Aorta (tissue), 5 donors: Measurements from ENCODE around the gene PTPRN2. TPM values are rescaled to one million over a fixed set of nuclear protein-coding genes. Genes with fewer than 3 reads are reported as not detected.

ENCODE experiments used
- ATAC-seq: fragments of 200-7000 bp; cut with Tn5 transposase; one replicate; pipeline ENCODE4 v1.9.1; 2022; ENCODE audit warnings: moderate library complexity; ENCODE audit not compliant: low FRiP score
- DNase-seq, 2 donors: peaks; one replicate each; pipeline ENCODE4 v3.0.0-alpha.2; 2020
- H3K27ac ChIP-seq, 2 donors: one replicate each; pipeline ENCODE4 v1.5.1; 2013; ENCODE audit warnings: low read length in 2 of 2, mild to moderate bottlenecking in 2 of 2, moderate library complexity in 2 of 2, control low read depth in 1 of 2, inconsistent platforms in 1 of 2, low read depth in 1 of 2
- H3K27me3 ChIP-seq, 2 donors: one replicate each; pipeline ENCODE4 v1.6.1; 2013; ENCODE audit warnings: control low read depth in 1 of 2, low read length in 1 of 2, mild to moderate bottlenecking in 1 of 2, moderate library complexity in 1 of 2; ENCODE audit not compliant: insufficient read depth in 2 of 2, control insufficient read depth in 1 of 2
- H3K36me3 ChIP-seq, 2 donors: one replicate each; pipeline ENCODE4 v1.6.1; 2013; ENCODE audit warnings: control low read depth in 1 of 2, low read length in 1 of 2, mild to moderate bottlenecking in 1 of 2; ENCODE audit not compliant: insufficient read depth in 2 of 2, control insufficient read depth in 1 of 2
- H3K4me1 ChIP-seq, 2 donors: one replicate each; pipeline ENCODE4 v1.6.1; 2013; ENCODE audit warnings: low read length in 2 of 2, control low read depth in 1 of 2, mild to moderate bottlenecking in 1 of 2, moderate library complexity in 1 of 2; ENCODE audit not compliant: insufficient read depth in 2 of 2, control insufficient read depth in 1 of 2
- H3K4me3 ChIP-seq, 2 donors: one replicate each; pipeline ENCODE4 v1.5.1; 2013; ENCODE audit warnings: low read length in 2 of 2, control low read depth in 1 of 2, mild to moderate bottlenecking in 1 of 2
- H3K9me3 ChIP-seq: one replicate; pipeline ENCODE4 v1.6.1; 2013; ENCODE audit warnings: mild to moderate bottlenecking, low read length; ENCODE audit not compliant: control insufficient read depth
- WGBS, 2 donors: extraction: QIAGEN DNeasy Blood & Tissue Kit; methylation state at CpG; one replicate each; pipeline ENCODE4 v1.1.7; 2013; 5-methylcytosine and 5-hydroxymethylcytosine counted together
- intact Hi-C, 2 donors: fragments of 100-400 bp; cut with DNase I; formaldehyde crosslinking; loops; one replicate each; pipeline versions ENCODE4 v1.14.2 to v1.15.0; 2022
- polyA plus RNA-seq, 2 donors: library from polyadenylated mRNA; stranded (reverse); fragments of 200-250 nt; gene quantifications; one replicate each; pipeline ENCODE4 v1.2.3, GENCODE V29; 2013
- total RNA-seq, 2 donors: library from RNA; stranded (reverse); fragmentation: NEBNext Ultra II Directional; extraction: Animal tissue kit (Norgen Biotek cat#: 25700); gene quantifications; one replicate each; pipeline ENCODE4 v1.2.1, GENCODE V29; 2021
- donor health status: healthy with polysubstance abuse.
- donor health status: Bipolar disorder and iron deficiency.
- donor health status: DM: no; HTN: no; CAD: no.
- donor health status: DM: no; HTN: no; CAD: no.
- donor health status: DM: yes; HTN: yes; CAD: no.

PTPRN2 gene
- total and polyA plus RNA-seq, 4 donors, result 0.67 to 3.3 (median 1.4) TPM

GRCh38 chr7:158563051-158563450 is 24.6 kb downstream of the PTPRN2 start:
- Histone ChIP-seq H3K4me3 (no peak overlapping the region), H3K4me1 (no peaks in the 10 kb centered on the region), H3K27me3 (peaks cover 0 to 2% of the 10 kb centered on the region in 2 donors), H3K36me3 (no peaks in the 10 kb centered on the region), H3K9me3 (no peaks in the 10 kb centered on the region), H3K27ac (no peak overlapping the region)
- intact Hi-C loops, result no loop called here
- ATAC-seq, result no peak
- DNase-seq, result no peak
- WGBS, 2 donors, result 88 to 90% methylated on average over 13 of the region's 13 CpGs

GRCh38 chr7:158562517-158562916 is 25.1 kb downstream of the PTPRN2 start:
- DNase-seq, result peak in 1 of 2 donors; percentile 31
- Histone ChIP-seq H3K9me3 (no peaks in the 10 kb centered on the region), H3K27me3 (peaks cover 0 to 2% of the 10 kb centered on the region in 2 donors), H3K36me3 (no peaks in the 10 kb centered on the region), H3K4me1 (no peaks in the 10 kb centered on the region), H3K27ac (no peak overlapping the region), H3K4me3 (no peak overlapping the region)
- intact Hi-C loops, result no loop called here
- no peak for ATAC-seq
- 84 to 88% methylated on average over 6 of the region's 6 CpGs for WGBS, 2 donors

- H3K4me1 ChIP-seq, result no peaks in the 10 kb centered on the region
- WGBS, 2 donors, result 87% methylated on average over 7 of the region's 7 CpGs
- DNase-seq (peak in 1 of 2 donors; percentile 37), ATAC-seq (no peak)
- H3K27ac ChIP-seq, result no peak overlapping the region
- H3K36me3 ChIP-seq, result no peaks in the 10 kb centered on the region
- no peaks in the 10 kb centered on the region for H3K9me3 ChIP-seq
- H3K27me3 ChIP-seq, result peaks cover 0 to 2% of the 10 kb centered on the region in 2 donors
- H3K4me3 ChIP-seq, result no peak overlapping the region
- intact Hi-C loops, result no loop called here
Observed at GRCh38 chr7:158561659-158562058, 26.0 kb downstream of the PTPRN2 start.

- peaks cover 0 to 2% of the 10 kb centered on the region in 2 donors for H3K27me3 ChIP-seq
- H3K4me1 ChIP-seq, result no peaks in the 10 kb centered on the region
- H3K27ac ChIP-seq, result no peak overlapping the region
- H3K4me3 ChIP-seq, result no peak overlapping the region
- H3K9me3 ChIP-seq, result no peaks in the 10 kb centered on the region
- 92 to 93% methylated on average over 12 of the region's 12 CpGs for WGBS, 2 donors
- DNase-seq (no peak), ATAC-seq (no peak)
- intact Hi-C loops, result no loop called here
- no peaks in the 10 kb centered on the region for H3K36me3 ChIP-seq
Observed at GRCh38 chr7:158560386-158560785, 27.2 kb downstream of the PTPRN2 start.

- 77 to 78% methylated on average over 6 of the region's 6 CpGs for WGBS, 2 donors
Observed at GRCh38 chr7:158559356-158559755, 28.3 kb downstream of the PTPRN2 start.

GRCh38 chr7:158558816-158559215 is 28.8 kb downstream of the PTPRN2 start:
- H3K27ac ChIP-seq, result no peak overlapping the region
- ATAC-seq (no peak), DNase-seq (no peak)
- H3K36me3 ChIP-seq, result no peaks in the 10 kb centered on the region
- no peak overlapping the region for H3K4me3 ChIP-seq
- intact Hi-C loops, result no loop called here
- WGBS, 2 donors, result 56 to 58% methylated on average over 3 of the region's 3 CpGs
- H3K9me3 ChIP-seq, result no peaks in the 10 kb centered on the region
- no peaks in the 10 kb centered on the region for H3K4me1 ChIP-seq
- peaks cover 0 to 2% of the 10 kb centered on the region in 2 donors for H3K27me3 ChIP-seq

More at GRCh38 chr7:158559356-158559755, 28.3 kb downstream of the PTPRN2 start:
- intact Hi-C loops, result no loop called here
- no peak overlapping the region for H3K4me3 ChIP-seq
- no peak for DNase-seq
- no peak overlapping the region for H3K27ac ChIP-seq
- no peaks in the 10 kb centered on the region for H3K36me3 ChIP-seq
- H3K4me1 ChIP-seq, result no peaks in the 10 kb centered on the region
- H3K9me3 ChIP-seq, result no peaks in the 10 kb centered on the region
- peaks cover 0 to 2% of the 10 kb centered on the region in 2 donors for H3K27me3 ChIP-seq
- ATAC-seq, result no peak

- no peak overlapping the region for H3K27ac ChIP-seq
- H3K27me3 ChIP-seq, result no peaks in the 10 kb centered on the region
- no peaks in the 10 kb centered on the region for H3K9me3 ChIP-seq
- DNase-seq, result no peak
- H3K36me3 ChIP-seq, result no peaks in the 10 kb centered on the region
- H3K4me3 ChIP-seq, result no peak overlapping the region
- H3K4me1 ChIP-seq, result no peaks in the 10 kb centered on the region
- intact Hi-C loops, result no loop called here
- WGBS, 2 donors, result 92 to 94% methylated on average over 9 of the region's 9 CpGs
- ATAC-seq, result no peak
Observed at GRCh38 chr7:158557441-158557755, 30.2 kb downstream of the PTPRN2 start.

- no peak overlapping the region for H3K4me3 ChIP-seq
- no peak overlapping the region for H3K27ac ChIP-seq
Observed at GRCh38 chr7:158556721-158557440, 30.7 kb downstream of the PTPRN2 start.

GRCh38 chr7:158555034-158555520 is 32.5 kb downstream of the PTPRN2 start:
- Histone ChIP-seq H3K27me3 (no peaks in the 10 kb centered on the region), H3K4me3 (no peak overlapping the region), H3K9me3 (no peaks in the 10 kb centered on the region), H3K27ac (no peak overlapping the region), H3K36me3 (no peaks in the 10 kb centered on the region), H3K4me1 (no peaks in the 10 kb centered on the region)
- DNase-seq, result no peak
- no peak for ATAC-seq
- intact Hi-C loops, result no loop called here
- 87% methylated on average over 17 to 18 of the region's 18 CpGs for WGBS, 2 donors

More at GRCh38 chr7:158556721-158557440, 30.7 kb downstream of the PTPRN2 start:
- DNase-seq, result no peak
- Histone ChIP-seq H3K27me3 (no peaks in the 10 kb centered on the region), H3K4me1 (no peaks in the 10 kb centered on the region), H3K9me3 (no peaks in the 10 kb centered on the region), H3K36me3 (no peaks in the 10 kb centered on the region)
- no peak for ATAC-seq
- intact Hi-C loops, result no loop called here
- 95% methylated on average over 66 to 69 of the region's 69 CpGs for WGBS, 2 donors
